GM19239 (cell line): ENCODE results near the gene IGSF9.

ENCODE experiments used
- DNase-seq: peaks from one replicate; pipeline ENCODE4 v3.0.0; 2011; ENCODE audit warnings: low spot score; ENCODE audit not compliant: insufficient read length
- FAIRE-seq: peaks from 2 replicates; lab custom pipeline; 2011; peaks lifted over from hg19 to GRCh38; lab: Jason Lieb, UNC

The IGSF9 gene

DNA sequence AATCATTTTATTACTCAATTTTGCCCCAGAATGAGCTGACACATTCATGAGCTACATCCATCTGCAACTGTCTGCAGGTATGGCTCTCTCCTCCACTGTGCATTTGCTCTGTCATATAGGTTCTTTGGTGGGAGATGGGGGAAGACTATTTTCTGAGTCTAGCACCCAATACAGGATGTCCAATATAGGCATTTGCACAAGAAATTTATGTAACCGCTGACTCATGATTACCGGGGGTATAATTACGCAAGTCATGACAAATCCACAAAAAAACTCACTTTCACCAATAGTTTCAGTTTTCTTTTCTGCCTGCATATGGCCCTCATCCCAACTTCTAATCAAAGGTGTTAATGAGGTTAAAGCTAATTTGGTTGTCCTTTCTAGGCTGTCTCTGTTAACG is 65.4 kb downstream of the IGSF9 start:
- no peak for DNase-seq
- FAIRE-seq: no peak

DNA sequence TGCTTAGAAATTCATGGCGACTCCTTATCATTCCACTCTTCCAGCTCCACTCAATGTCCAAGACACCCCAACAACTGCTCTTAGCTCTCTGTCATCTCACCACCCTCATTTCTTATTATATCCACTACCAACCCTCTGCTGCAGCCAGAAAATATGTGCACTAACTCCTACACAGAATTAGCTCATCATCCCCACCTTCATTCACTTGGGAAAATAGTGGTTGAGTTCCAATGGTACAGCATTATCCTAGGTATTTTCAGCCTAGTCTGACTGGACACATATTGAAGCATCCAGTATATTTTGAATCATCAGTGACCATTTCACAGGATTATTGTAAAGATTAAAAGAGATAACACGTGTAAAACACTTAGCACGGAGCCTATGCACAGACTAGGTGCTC is 66.3 kb downstream of the IGSF9 start:
- no peak for FAIRE-seq
- DNase-seq: no peak

DNA sequence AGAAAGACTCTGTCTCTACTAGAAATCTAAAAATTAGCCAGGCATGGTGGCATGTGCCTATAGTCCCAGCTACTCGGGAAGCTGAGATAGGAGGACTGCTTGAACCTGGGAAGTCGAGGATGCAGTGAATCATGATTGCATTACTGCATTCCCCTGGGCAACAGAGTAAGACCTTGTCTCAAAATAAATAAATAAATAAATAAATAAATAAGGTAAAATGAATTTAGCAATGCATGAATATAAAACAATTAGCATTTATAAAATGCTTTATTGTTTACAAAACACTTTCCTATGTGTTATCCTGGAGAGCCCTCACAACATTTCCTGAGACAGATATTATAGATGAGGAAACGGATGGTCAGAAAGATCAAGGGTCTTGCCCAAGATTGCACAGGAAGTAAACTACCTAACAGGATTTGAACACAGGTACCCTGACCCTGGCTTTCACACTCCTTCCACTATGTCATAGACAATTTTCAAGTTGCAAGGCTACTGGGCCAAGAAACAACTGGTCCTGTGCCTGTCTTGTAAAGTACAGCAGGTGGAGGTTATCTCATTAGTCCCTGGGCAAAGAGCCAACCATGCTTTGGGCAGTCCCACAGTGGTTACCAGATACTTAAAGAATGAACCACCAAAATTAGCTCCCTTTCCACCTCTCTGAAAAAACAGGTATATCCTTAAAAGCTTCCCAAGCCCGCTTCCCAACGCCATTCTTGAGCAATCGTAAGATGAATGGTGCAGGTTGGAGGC is 67.5 kb downstream of the IGSF9 start:
- no peak for FAIRE-seq
- DNase-seq: no peak
